IMR-90 (cell line): Measurements from ENCODE around the gene DEPDC5. TPM values are rescaled to one million over a fixed set of nuclear protein-coding genes. Genes with fewer than 3 reads are reported as not detected.

Source experiments
- ATAC-seq: fragments of 200-7000 bp; cut with Tn5 transposase; 2 replicates; pipeline ENCODE4 v1.9.1; 2020; ENCODE audit warnings: low read depth, mild to moderate bottlenecking, moderate library complexity
- BruUV-seq: library from RNA; stranded (reverse); fragments of 400-500 nt; replicated peaks from 2 replicates; lab custom pipeline; 2021; lab: Mats Ljungman, UMichigan
- CTCF ChIA-PET: fragments of 300-600 bp; formaldehyde crosslinking; extraction: SDS; loops from one replicate; lab custom pipeline; 2021; ENCODE audit warnings: antibody characterized with exemption; lab: Yijun Ruan, JAX
- POLR2A ChIA-PET: fragments of 300-600 bp; sonication (Branson Sonifier 250); formaldehyde crosslinking; loops from one replicate; lab custom pipeline; 2022; ENCODE audit warnings: antibody characterized with exemption; ENCODE audit not compliant: unreplicated experiment; lab: Charles Lee
- DNase-seq: peaks from one replicate; pipeline ENCODE4 v3.0.0; 2013
- H2AFZ ChIP-seq: replicated peaks from 2 replicates; pipeline ENCODE3; 2013; ENCODE audit warnings: low read length, mild to moderate bottlenecking; ENCODE audit not compliant: poor library complexity
- H2AK5ac ChIP-seq: 2 replicates; pipeline ENCODE4 v1.6.1; 2013; ENCODE audit warnings: low read depth, low read length, inconsistent platforms
- H2AK9ac ChIP-seq: replicated peaks from 2 replicates; pipeline ENCODE3; 2013; ENCODE audit warnings: mild to moderate bottlenecking, low read depth, low read length, moderate library complexity; ENCODE audit not compliant: poor library complexity
- H2BK120ac ChIP-seq: 2 replicates; pipeline ENCODE4 v1.6.1; 2013; ENCODE audit warnings: low read depth, low read length, inconsistent platforms
- H2BK15ac ChIP-seq: 3 replicates; pipeline ENCODE4 v1.6.1; 2013; ENCODE audit warnings: low read depth, low read length, inconsistent platforms
- H2BK20ac ChIP-seq: 2 replicates; pipeline ENCODE4 v1.6.1; 2013; ENCODE audit warnings: low read depth, mild to moderate bottlenecking, inconsistent platforms, low read length, moderate library complexity
- H2BK5ac ChIP-seq: 2 replicates; pipeline ENCODE4 v1.6.1; 2013; ENCODE audit warnings: mild to moderate bottlenecking, low read depth, low read length, inconsistent platforms; ENCODE audit not compliant: poor library complexity, severe bottlenecking
- H3K14ac ChIP-seq: replicated peaks from 2 replicates; pipeline ENCODE4 v1.6.1; 2013; ENCODE audit warnings: low read depth, low read length, inconsistent platforms
- H3K18ac ChIP-seq: 2 replicates; pipeline ENCODE4 v1.6.1; 2013; ENCODE audit warnings: low read depth, low read length, control low read depth
- H3K23ac ChIP-seq: 2 replicates; pipeline ENCODE4 v1.6.1; 2013; ENCODE audit warnings: low read depth, low read length, inconsistent platforms
- H3K27ac ChIP-seq: 2 replicates; pipeline ENCODE4 v1.5.1; 2013; ENCODE audit warnings: mild to moderate bottlenecking, control low read depth, low read length; ENCODE audit not compliant: insufficient read depth
- H3K27me3 ChIP-seq: 2 replicates; pipeline ENCODE4 v1.6.1; 2013; ENCODE audit warnings: low read length; ENCODE audit not compliant: control insufficient read depth, insufficient read depth
- H3K36me3 ChIP-seq: 2 replicates; pipeline ENCODE4 v1.6.1; 2013; ENCODE audit warnings: low read length, mixed read lengths; ENCODE audit not compliant: control insufficient read depth, insufficient read depth
- H3K4ac ChIP-seq: 2 replicates; pipeline ENCODE4 v1.6.1; 2013; ENCODE audit warnings: low read depth, low read length, inconsistent platforms
- H3K4me1 ChIP-seq: 2 replicates; pipeline ENCODE4 v1.6.1; 2013; ENCODE audit warnings: low read length, mixed read lengths; ENCODE audit not compliant: control insufficient read depth, insufficient read depth
- H3K4me2 ChIP-seq: 2 replicates; pipeline ENCODE4 v1.6.1; 2013; ENCODE audit warnings: low read depth, mild to moderate bottlenecking, control low read depth, low read length, moderate library complexity
- H3K4me3 ChIP-seq: 2 replicates; pipeline ENCODE4 v1.5.1; 2013; ENCODE audit warnings: low read depth, mild to moderate bottlenecking, control low read depth, low read length, moderate library complexity; ENCODE audit not compliant: insufficient read depth
- H3K56ac ChIP-seq: 2 replicates; pipeline ENCODE4 v1.6.1; 2013; ENCODE audit warnings: low read length, inconsistent platforms; ENCODE audit not compliant: insufficient read depth; ENCODE audit errors: extremely low read depth
- H3K79me1 ChIP-seq, 2 experiments: 2 replicates each; pipeline ENCODE4 v1.6.1; 2013; ENCODE audit warnings: low read length in 2 of 2, inconsistent platforms in 1 of 2, low read depth in 1 of 2
- H3K9ac ChIP-seq: 2 replicates; pipeline ENCODE4 v1.6.1; 2013; ENCODE audit warnings: low read depth, low read length, control low read depth
- H3K9me1 ChIP-seq: 2 replicates; pipeline ENCODE4 v1.6.1; 2013; ENCODE audit warnings: low read length, inconsistent platforms; ENCODE audit not compliant: insufficient read depth
- H3K9me3 ChIP-seq: 2 replicates; pipeline ENCODE4 v1.6.1; 2013; ENCODE audit warnings: low read length; ENCODE audit not compliant: control insufficient read depth, insufficient read depth
- H4K20me1 ChIP-seq: 2 replicates; pipeline ENCODE4 v1.6.1; 2013; ENCODE audit warnings: low read length, inconsistent platforms; ENCODE audit not compliant: insufficient read depth
- H4K5ac ChIP-seq: 2 replicates; pipeline ENCODE4 v1.6.1; 2013; ENCODE audit warnings: mild to moderate bottlenecking, low read depth, low read length, control low read depth
- H4K8ac ChIP-seq, 2 experiments: 2 replicates each; pipeline ENCODE4 v1.6.1; 2013; ENCODE audit warnings: low read depth in 2 of 2, low read length in 2 of 2, control low read depth in 1 of 2, inconsistent platforms in 1 of 2
- H4K91ac ChIP-seq: 2 replicates; pipeline ENCODE4 v1.6.1; 2013; ENCODE audit warnings: low read depth, low read length, inconsistent platforms; ENCODE audit not compliant: insufficient read depth
- CHD1 ChIP-seq: IDR thresholded peaks from 2 replicates; pipeline ENCODE4 v1.6.1; 2012; ENCODE audit warnings: low read depth, low read length, improper control_type of control experiment
- MAFK ChIP-seq: IDR thresholded peaks from 2 replicates; pipeline ENCODE4 v1.6.1; 2012; ENCODE audit warnings: low read depth, low read length, improper control_type of control experiment
- RAD21 ChIP-seq: IDR thresholded peaks from 2 replicates; pipeline ENCODE4 v1.6.1; 2012; ENCODE audit warnings: low read length, improper control_type of control experiment
- RCOR1 ChIP-seq: IDR thresholded peaks from 2 replicates; pipeline ENCODE4 v1.6.1; 2012; ENCODE audit warnings: mild to moderate bottlenecking, low read length, improper control_type of control experiment; ENCODE audit not compliant: insufficient replicate concordance
- SMC3 ChIP-seq: fragments of 150-350 bp; IDR thresholded peaks from 2 replicates; pipeline ENCODE4 v1.6.1; 2016; ENCODE audit warnings: low read depth, mild to moderate bottlenecking, antibody characterized with exemption, low read length, moderate library complexity
- WGBS, 2 experiments: methylation state at CpG; one replicate each; pipeline versions ENCODE4 v1.1.5 to v1.1.7; 2013; ENCODE audit warnings: missing lambda C conversion rate in 2 of 2; ENCODE audit not compliant: insufficient read length in 1 of 2; ENCODE audit errors: extremely low coverage in 2 of 2; 5-methylcytosine and 5-hydroxymethylcytosine counted together
- dilution Hi-C: fragments of 300-500 bp; cut with HindIII; formaldehyde crosslinking; loops from one replicate; pipeline ENCODE4 v1.14.3; 2018; ENCODE audit warnings: low sequenced_read_pairs; ENCODE audit not compliant: unreplicated experiment
- in situ Hi-C: fragments of 300-500 bp; cut with MboI; formaldehyde crosslinking; loops from 3 replicates; pipeline ENCODE4 v1.14.3; 2019; ENCODE audit warnings: low sequenced_read_pairs, inconsistent platforms, mixed read lengths
- intact Hi-C: fragments of 100-400 bp; cut with micrococcal nuclease; formaldehyde crosslinking; loops from 2 replicates; pipeline ENCODE4 v1.10.0; 2022
- polyA plus RNA-seq, 3 experiments: library from polyadenylated mRNA; depleted of rRNA; stranded (reverse); fragments of >200 nt; gene quantifications; 2 replicates each; pipeline ENCODE4 v1.2.3, GENCODE V29; 2012; ENCODE audit warnings: low replicate concordance in 1 of 3
- total RNA-seq: library from RNA; depleted of rRNA; stranded (reverse); fragments of >200 nt; gene quantifications from 2 replicates; pipeline ENCODE4 v1.2.3, GENCODE V29; 2012

Gene DEPDC5
- total and polyA plus RNA-seq, 2 of the 4 experiments (the other 2 are of a cell fraction), result 6.6 to 12.9 TPM

- no peak for DNase-seq
- Histone ChIP-seq H2BK15ac (no peak overlapping the region), H3K27me3 (no peaks in the 10 kb centered on the region), H4K8ac (no peak overlapping the region), H3K4me3 (no peak overlapping the region), H4K5ac (no peak overlapping the region), H3K9ac (no peak overlapping the region), H3K27ac (no peak overlapping the region), H4K20me1 (no peaks in the 10 kb centered on the region), H3K9me1 (no peaks in the 10 kb centered on the region), H4K91ac (no peak overlapping the region), H3K56ac (no peak overlapping the region), H2BK20ac (no peak overlapping the region), H3K4me1 (no peaks in the 10 kb centered on the region), H3K4ac (no peak overlapping the region), H2AFZ (no peak overlapping the region), H3K4me2 (no peak overlapping the region), H3K79me1 (no peaks in the 10 kb centered on the region), H2AK5ac (no peak overlapping the region), H2BK5ac (no peak overlapping the region), H3K9me3 (no peaks in the 10 kb centered on the region), H2BK120ac (no peak overlapping the region), H3K36me3 (peaks cover 19% of the 10 kb centered on the region), H3K18ac (no peak overlapping the region), H3K23ac (no peak overlapping the region), H2AK9ac (no peak overlapping the region), H3K14ac (no peak overlapping the region)
- dilution Hi-C loops (no loop called here), in situ Hi-C loops (no loop called here), intact Hi-C loops (no loop called here)
- BruUV-seq, result no TSS peak
- no peak for ATAC-seq
- TF ChIP-seq SMC3 (no peak), RAD21 (no peak), CHD1 (no peak), MAFK (no peak), RCOR1 (no peak)
- 100% methylated on average over 1 of the region's 3 CpGs; no CpG with 5 or more reads in 1 of the 2 experiments for WGBS, 2 experiments
- ChIA-PET CTCF (no interaction called here), POLR2A (no interaction called here)
Measured at GRCh38 chr22:31764785-31765184, 11.0 kb downstream of the DEPDC5 start.
